Sigmoid colon (tissue), 7 donors: ENCODE measurements around the gene PCDH10. TPM values are rescaled to one million over a fixed set of nuclear protein-coding genes. Genes with fewer than 3 reads are reported as not detected.

Experiments used
- DNase-seq: peaks from one replicate; pipeline ENCODE4 v3.0.0-alpha.2; 2019
- H3K27ac ChIP-seq, 4 donors: fragments of 200-600 bp; sonication (generic); one replicate each; pipeline ENCODE4 v1.5.1; 2016 to 2019; ENCODE audit warnings: mild to moderate bottlenecking in 1 of 4
- H3K27me3 ChIP-seq, 3 donors: fragments of 200-600 bp; sonication (generic); one replicate each; pipeline ENCODE4 v1.5.1; 2019; ENCODE audit warnings: mild to moderate bottlenecking in 1 of 3
- H3K36me3 ChIP-seq, 4 donors: fragments of 200-600 bp; sonication (generic); one replicate each; pipeline ENCODE4 v1.5.1; 2016 to 2019
- H3K4me1 ChIP-seq, 4 donors: fragments of 200-600 bp; sonication (generic); one replicate each; pipeline ENCODE4 v1.5.1; 2017 to 2019
- H3K4me3 ChIP-seq, 4 donors: fragments of 200-600 bp; sonication (generic); one replicate each; pipeline ENCODE4 v1.5.1; 2017 to 2019; ENCODE audit warnings: mild to moderate bottlenecking in 2 of 4, moderate library complexity in 1 of 4
- H3K9me3 ChIP-seq, 4 donors: fragments of 200-600 bp in 3 of 4; sonication (generic) in 3 of 4; one replicate each; pipeline versions ENCODE4 v1.5.1 to v1.6.1; 2013 to 2019
- CTCF ChIP-seq, 4 experiments: fragments of 450-650 bp in 3 of 4; fragments of 200-600 bp in 1 of 4; IDR thresholded peaks; one replicate each; pipeline ENCODE4 v1.5.1; 2016 to 2019; ENCODE audit warnings: antibody characterized with exemption in 4 of 4, mild to moderate bottlenecking in 3 of 4, moderate library complexity in 2 of 4
- EP300 ChIP-seq, 4 donors: sonication (generic); formaldehyde crosslinking; IDR thresholded peaks; one replicate each; pipeline ENCODE4 v1.6.1; 2017; ENCODE audit warnings: antibody characterized with exemption in 4 of 4
- POLR2A ChIP-seq, 2 donors: fragments of 450-650 bp; IDR thresholded peaks; one replicate each; pipeline ENCODE4 v1.6.1; 2016; ENCODE audit warnings: antibody characterized with exemption in 2 of 2, mild to moderate bottlenecking in 2 of 2, moderate library complexity in 2 of 2
- POLR2AphosphoS5 ChIP-seq, 4 donors: sonication (generic); formaldehyde crosslinking; IDR thresholded peaks; one replicate each; pipeline ENCODE4 v1.6.1; 2017; ENCODE audit warnings: antibody characterized with exemption in 4 of 4
- WGBS, 2 donors: extraction: QIAGEN DNeasy Blood & Tissue Kit; methylation state at CpG; one replicate each; pipeline ENCODE4 v1.1.7; 2013; 5-methylcytosine and 5-hydroxymethylcytosine counted together
- intact Hi-C: fragments of 100-400 bp; cut with DNase I; formaldehyde crosslinking; loops from one replicate; pipeline ENCODE4 v1.15.1; 2023
- polyA plus RNA-seq, 3 donors: library from polyadenylated mRNA; stranded (reverse); fragments of 200-250 nt; gene quantifications; one replicate each; pipeline ENCODE4 v1.2.3, GENCODE V29; 2013
- total RNA-seq, 4 donors: library from RNA; depleted of rRNA; stranded (reverse); fragments of >200 nt; gene quantifications; one replicate each; pipeline ENCODE4 v1.1.0, GENCODE V29; 2016
- donor health status: healthy with polysubstance abuse.
- donor health status: Bipolar disorder and iron deficiency.
- donor health status: healthy.

The PCDH10 gene
- total and polyA plus RNA-seq, 7 donors: under 0.01 to 1.9 (median 0.79) TPM; not detected in 1

DNA sequence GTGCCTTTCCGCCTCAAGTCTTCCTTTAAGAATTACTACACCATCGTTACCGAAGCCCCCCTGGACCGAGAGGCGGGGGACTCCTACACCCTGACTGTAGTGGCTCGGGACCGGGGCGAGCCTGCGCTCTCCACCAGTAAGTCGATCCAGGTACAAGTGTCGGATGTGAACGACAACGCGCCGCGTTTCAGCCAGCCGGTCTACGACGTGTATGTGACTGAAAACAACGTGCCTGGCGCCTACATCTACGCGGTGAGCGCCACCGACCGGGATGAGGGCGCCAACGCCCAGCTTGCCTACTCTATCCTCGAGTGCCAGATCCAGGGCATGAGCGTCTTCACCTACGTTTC lies 2.2 kb downstream of the PCDH10 start:
- 3 to 13% methylated on average over 31 of the region's 31 CpGs for WGBS, 2 donors
- Histone ChIP-seq H3K4me3 (peak overlapping the region; percentile 17 to 55 (median 44)), H3K4me1 (peaks cover 0 to 68% (median 57%) of the 10 kb centered on the region in 4 donors), H3K36me3 (no peaks in the 10 kb centered on the region), H3K9me3 (no peaks in the 10 kb centered on the region), H3K27me3 (peaks cover 16 to 47% (median 21%) of the 10 kb centered on the region in 3 donors), H3K27ac (no peak overlapping the region)
- DNase-seq: peak; percentile 48
- intact Hi-C loops: no loop called here
- TF ChIP-seq EP300 (IDR thresholded peaks at IDR 0.05) (no peak), POLR2A (IDR thresholded peaks at IDR 0.05) (no peak), POLR2AphosphoS5 (IDR thresholded peaks at IDR 0.05) (no peak), CTCF (IDR thresholded peaks at IDR 0.05) (no peak)

DNA sequence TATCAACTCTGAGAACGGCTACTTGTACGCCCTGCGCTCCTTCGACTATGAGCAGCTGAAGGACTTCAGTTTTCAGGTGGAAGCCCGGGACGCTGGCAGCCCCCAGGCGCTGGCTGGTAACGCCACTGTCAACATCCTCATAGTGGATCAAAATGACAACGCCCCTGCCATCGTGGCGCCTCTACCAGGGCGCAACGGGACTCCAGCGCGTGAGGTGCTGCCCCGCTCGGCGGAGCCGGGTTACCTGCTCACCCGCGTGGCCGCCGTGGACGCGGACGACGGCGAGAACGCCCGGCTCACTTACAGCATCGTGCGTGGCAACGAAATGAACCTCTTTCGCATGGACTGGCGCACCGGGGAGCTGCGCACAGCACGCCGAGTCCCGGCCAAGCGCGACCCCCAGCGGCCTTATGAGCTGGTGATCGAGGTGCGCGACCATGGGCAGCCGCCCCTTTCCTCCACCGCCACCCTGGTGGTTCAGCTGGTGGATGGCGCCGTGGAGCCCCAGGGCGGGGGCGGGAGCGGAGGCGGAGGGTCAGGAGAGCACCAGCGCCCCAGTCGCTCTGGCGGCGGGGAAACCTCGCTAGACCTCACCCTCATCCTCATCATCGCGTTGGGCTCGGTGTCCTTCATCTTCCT lies 2.7 kb downstream of the PCDH10 start:
- 2 to 18% methylated on average over 62 of the region's 62 CpGs for whole genome bisulfite sequencing, 2 donors
- Histone ChIP-seq H3K27ac (no peak overlapping the region), H3K4me1 (peaks cover 0 to 63% (median 53%) of the 10 kb centered on the region in 4 donors), H3K36me3 (no peaks in the 10 kb centered on the region), H3K9me3 (no peaks in the 10 kb centered on the region), H3K4me3 (peak overlapping the region; percentile 17 to 55 (median 44)), H3K27me3 (peaks cover 16 to 47% (median 21%) of the 10 kb centered on the region in 3 donors)
- DNase-seq: peak; percentile 62
- intact Hi-C loops: no loop called here
- TF ChIP-seq CTCF (IDR thresholded peaks at IDR 0.05): no peak
- TF ChIP-seq POLR2AphosphoS5 (IDR thresholded peaks at IDR 0.05): no peak
- TF ChIP-seq EP300 (IDR thresholded peaks at IDR 0.05): no peak
- no peak for TF ChIP-seq POLR2A (IDR thresholded peaks at IDR 0.05)

- no peak overlapping the region for H3K27ac ChIP-seq
- H3K4me3 ChIP-seq: peak overlapping the region; percentile 17 to 55 (median 44)
- H3K9me3 ChIP-seq: no peaks in the 10 kb centered on the region
- DNase-seq: no peak
- WGBS, 2 donors: 3 to 22% methylated on average over 26 of the region's 26 CpGs
- intact Hi-C loops: no loop called here
- H3K4me1 ChIP-seq: peaks cover 0 to 58% (median 47%) of the 10 kb centered on the region in 4 donors
- peaks cover 16 to 47% (median 21%) of the 10 kb centered on the region in 3 donors for H3K27me3 ChIP-seq
- H3K36me3 ChIP-seq: no peaks in the 10 kb centered on the region
- no peak for TF ChIP-seq POLR2A (IDR thresholded peaks at IDR 0.05)
- no peak for TF ChIP-seq EP300 (IDR thresholded peaks at IDR 0.05)
- TF ChIP-seq POLR2AphosphoS5 (IDR thresholded peaks at IDR 0.05): no peak
- no peak for TF ChIP-seq CTCF (IDR thresholded peaks at IDR 0.05)
These were observed 3.3 kb downstream of the PCDH10 start for GRCh38 chr4:133152330-133152821.

DNA sequence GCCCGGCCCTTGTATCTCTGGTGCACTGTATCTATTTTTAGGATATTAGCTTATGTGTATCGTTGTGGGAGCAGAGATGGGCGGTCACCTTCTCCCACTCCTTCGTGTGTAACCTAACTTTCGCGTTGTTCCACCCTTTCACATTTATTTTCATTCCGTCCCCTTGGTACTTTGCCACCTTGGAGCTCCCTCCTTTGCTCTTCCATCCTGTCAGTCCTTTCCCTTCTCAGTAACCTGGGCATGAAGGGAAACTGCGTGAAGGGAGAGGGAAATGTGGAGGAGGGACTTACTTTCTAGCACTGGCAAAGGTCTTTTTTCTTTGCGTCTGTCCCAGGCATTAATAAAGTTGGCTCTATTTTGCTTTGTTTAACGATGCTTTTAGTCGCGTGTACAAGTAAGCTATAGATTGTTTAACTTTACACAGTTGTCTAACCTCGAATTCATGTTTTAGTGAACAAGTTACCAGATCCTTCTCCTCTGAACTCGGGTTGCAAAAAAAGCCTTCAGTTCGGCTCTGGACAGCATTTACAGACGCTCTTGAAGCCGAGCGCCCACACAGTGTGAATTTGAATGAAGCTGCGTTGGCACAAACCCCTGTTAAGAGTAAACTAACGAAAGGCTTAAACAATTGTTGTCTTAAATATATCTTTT lies 3.9 kb downstream of the PCDH10 start:
- Histone ChIP-seq H3K4me1 (peaks cover 0 to 52% (median 42%) of the 10 kb centered on the region in 4 donors), H3K27ac (no peak overlapping the region), H3K9me3 (no peaks in the 10 kb centered on the region), H3K4me3 (peak overlapping the region in 3 of 4 donors; percentile 44 to 55 (median 44)), H3K27me3 (peaks cover 16 to 47% (median 21%) of the 10 kb centered on the region in 3 donors), H3K36me3 (no peaks in the 10 kb centered on the region)
- TF ChIP-seq EP300 (IDR thresholded peaks at IDR 0.05) (no peak), CTCF (IDR thresholded peaks at IDR 0.05) (no peak), POLR2A (IDR thresholded peaks at IDR 0.05) (no peak), POLR2AphosphoS5 (IDR thresholded peaks at IDR 0.05) (no peak)
- WGBS, 2 donors: 6 to 8% methylated on average over 20 of the region's 20 CpGs
- no peak for DNase-seq
- intact Hi-C loops: no loop called here
